ENCODE results near the gene HYAL1.

Gene HYAL1, protein sequence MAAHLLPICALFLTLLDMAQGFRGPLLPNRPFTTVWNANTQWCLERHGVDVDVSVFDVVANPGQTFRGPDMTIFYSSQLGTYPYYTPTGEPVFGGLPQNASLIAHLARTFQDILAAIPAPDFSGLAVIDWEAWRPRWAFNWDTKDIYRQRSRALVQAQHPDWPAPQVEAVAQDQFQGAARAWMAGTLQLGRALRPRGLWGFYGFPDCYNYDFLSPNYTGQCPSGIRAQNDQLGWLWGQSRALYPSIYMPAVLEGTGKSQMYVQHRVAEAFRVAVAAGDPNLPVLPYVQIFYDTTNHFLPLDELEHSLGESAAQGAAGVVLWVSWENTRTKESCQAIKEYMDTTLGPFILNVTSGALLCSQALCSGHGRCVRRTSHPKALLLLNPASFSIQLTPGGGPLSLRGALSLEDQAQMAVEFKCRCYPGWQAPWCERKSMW

DNA sequence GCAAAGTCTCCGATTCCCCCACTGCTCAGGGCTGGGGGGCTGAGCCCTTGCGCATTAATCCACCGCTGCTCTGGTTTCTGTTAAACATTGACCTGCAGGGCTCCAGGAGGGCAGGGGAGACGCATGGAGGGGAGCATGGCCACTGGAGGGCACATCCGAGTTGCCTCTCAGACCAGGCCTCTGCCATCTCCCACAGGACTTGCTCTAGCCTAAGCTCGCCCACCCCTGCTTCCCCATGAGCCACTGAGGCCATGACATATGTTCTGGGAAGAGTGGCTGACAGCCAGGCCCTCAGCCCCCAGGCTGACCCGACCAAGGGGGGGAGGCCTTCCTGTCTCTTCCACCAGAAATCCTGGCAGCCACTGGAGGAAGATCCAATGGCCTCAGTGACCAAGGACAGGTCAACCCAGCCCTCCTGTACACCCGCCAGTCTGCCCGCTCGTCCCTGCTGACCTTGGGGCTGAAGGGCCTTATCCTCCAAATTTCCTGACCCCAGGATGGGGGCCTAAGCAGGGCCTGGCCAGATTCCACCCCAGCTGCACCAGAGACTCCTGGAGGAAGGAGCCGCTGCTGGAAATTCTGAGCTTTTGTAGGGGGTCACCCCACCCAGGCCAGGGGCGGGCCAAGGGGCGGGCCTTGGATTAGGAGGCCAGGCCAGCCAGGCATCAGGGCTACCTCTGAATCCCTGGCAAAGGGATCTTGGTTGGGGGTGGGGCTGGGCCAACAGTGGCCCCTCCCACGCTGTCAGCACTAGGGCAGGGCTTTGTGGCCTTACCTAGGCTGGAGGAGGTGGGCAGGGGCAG lies at the start of gene HYAL1:
Gene HYAL1, minus strand, starts transcription at position 562 of the 803 bp plus-strand sequence. CDS start 618 bp downstream, outside the sequence.
- DNase-seq: peak in 1 of 56 donors; percentile 30

DNA sequence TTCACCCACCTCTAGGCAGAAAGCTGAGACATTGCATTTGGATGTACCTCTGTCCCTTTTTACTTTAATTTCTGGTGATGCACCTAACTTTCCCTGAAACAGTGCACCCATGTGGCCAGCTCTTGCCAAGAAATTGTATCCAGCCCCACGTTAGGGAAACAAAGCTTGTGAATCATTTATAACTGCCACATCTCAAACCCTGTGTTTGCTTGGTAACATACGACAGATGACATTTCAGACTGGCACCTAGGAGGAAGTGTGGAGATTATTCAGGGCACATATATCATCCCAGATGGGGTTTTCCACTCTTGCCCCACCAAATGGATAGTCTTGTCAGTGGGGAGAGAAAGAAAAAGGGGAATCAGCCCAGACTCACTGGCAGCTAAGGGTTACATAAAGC lies 49.4 kb upstream of the HYAL1 start:
- no peak for DNase-seq

DNA sequence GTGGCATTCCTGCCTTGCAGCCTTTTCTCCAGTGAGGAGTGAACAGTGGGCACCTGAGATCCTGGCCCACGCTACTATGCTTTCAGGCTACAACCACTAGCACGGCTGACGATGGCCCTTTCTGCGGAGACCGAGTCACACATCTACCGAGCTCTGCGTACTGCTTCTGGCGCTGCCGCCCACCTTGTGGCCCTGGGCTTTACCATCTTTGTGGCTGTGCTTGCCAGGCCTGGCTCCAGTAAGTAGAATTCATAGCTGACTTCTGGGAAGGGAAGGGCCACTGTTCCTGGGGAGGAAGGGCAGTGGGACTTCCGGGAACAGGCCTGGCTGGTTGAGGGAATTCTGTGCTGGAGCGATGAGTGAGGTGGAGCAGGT lies 47.9 kb upstream of the HYAL1 start:
- peak in 1 of 56 donors; percentile 42 for DNase-seq

DNA sequence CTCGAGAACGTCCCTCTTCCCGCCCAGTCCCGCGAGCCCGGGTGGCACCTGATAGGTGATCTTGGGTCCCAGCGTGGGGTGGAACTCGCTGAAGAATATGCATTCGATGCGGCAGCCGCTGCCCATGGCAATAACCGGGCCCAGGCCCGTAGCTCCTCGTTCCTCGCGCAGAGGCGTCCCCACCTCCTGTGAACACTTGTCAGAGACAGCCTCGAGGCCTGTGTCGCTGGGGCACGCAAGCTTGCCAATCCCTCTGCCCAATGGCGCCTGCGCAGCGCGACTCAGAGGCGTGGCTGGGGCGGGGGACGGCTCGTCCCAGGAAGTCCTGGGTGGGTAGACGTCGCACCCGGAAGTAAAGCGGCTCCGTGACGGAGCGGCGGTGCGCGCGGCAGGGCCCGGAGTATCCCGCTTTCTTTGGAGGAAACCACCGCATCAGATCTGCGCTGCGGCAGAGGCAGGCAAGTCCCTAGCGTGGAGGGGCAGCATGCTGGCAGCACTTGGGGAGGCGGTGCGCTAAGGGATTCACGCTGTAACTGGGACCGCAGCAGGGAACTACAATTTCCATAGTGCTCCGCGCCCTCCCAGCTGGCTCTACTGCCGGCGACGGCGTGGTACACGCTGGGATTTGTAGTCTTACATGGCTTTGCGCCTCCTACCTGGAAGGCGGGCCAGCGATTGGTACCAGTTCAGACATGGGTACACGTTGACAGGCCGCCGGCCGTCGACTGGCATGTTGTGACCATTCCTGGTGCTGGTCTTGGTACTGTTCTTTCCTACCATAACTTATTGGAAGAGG lies 47.4 kb upstream of the HYAL1 start, which contains the start of the genes CYB561D2 and NPRL2:
Gene CYB561D2, plus strand, starts transcription at position 336 of the 796 bp plus-strand sequence. CDS start 572 bp downstream, outside the sequence.
Gene NPRL2, minus strand, starts transcription at position 249 of the 796 bp plus-strand sequence. Its CDS starts 123 bp downstream, at position 126.
- DNase-seq: peak; percentile 81 to 99 (median 97)

GRCh38 chr3:50350213-50350526 lies 46.8 kb upstream of the HYAL1 start:
- DNase-seq: no peak

DNA sequence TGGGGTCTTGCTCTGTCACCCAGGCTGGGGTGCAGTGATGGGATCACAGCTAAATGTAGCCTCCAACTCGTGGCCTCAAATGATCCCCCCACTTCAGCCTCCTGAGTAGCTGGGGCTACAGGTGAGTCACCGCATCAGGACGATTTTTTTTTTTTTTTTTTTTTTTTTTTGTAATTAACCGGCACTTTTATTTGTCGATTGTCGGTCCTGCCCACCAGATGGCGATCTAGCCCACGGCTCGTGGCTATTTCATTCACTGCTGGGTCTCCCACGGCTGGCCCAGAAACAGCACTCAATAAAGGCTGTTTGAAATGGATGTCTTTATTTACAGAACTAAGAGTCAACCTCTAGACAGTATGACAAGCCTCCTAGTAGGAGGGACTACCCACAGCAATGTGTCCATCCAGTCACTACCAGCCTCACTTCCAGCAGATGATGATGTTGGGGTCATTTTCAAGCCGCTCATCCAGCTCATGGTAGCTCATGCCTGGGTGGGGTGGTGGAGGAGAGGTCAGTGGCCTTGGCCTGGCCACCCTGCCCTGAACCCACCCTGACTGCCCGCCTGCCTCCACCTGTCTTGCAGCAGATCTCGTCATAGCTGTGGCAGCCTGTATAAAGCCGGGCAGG lies 43.9 kb upstream of the HYAL1 start:
- peak in 41 of 56 donors; percentile 8 to 79 (median 38) for DNase-seq

DNA sequence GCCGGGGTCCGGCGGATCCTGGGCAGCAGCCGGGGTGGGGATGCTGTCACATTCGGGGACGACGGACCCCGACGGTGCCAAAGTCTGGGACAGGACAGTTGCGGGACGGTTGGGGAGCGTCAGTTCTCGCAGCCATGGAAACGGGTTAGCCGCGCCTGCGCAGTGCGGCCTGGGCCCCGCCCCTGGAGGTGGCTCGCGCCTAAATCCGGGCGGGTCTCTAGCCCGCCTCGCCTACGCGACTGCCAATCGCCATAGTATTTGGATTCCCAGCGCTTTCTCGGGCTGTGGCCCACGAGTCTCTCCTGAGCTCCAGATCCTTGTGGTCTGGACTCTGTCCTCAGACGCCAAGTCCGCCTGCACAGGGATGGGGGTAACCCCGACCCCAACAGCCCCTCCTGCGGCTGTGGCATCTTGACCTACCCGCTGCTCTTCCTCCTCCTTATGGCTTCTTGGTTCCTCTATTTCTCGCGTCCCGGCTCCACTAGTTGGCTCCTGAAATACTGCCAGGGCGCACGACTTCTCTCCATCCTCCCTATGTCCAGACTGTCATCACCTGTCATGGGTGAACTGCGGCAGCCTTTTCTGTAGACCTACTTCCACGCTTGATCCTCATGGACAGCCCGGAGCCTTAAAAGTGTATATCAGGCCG lies 42.3 kb upstream of the HYAL1 start, which contains the start of gene ZMYND10:
Gene ZMYND10, minus strand, starts transcription at position 147 of the 649 bp plus-strand sequence. CDS start 153 bp downstream, outside the sequence.
- DNase-seq: peak in 27 of 56 donors; percentile 3 to 59 (median 22)

GRCh38 chr3:50345008-50345407 lies 41.6 kb upstream of the HYAL1 start:
- no peak for DNase-seq

GRCh38 chr3:50342813-50343633 lies 39.6 kb upstream of the HYAL1 start:
- DNase-seq: no peak

DNA sequence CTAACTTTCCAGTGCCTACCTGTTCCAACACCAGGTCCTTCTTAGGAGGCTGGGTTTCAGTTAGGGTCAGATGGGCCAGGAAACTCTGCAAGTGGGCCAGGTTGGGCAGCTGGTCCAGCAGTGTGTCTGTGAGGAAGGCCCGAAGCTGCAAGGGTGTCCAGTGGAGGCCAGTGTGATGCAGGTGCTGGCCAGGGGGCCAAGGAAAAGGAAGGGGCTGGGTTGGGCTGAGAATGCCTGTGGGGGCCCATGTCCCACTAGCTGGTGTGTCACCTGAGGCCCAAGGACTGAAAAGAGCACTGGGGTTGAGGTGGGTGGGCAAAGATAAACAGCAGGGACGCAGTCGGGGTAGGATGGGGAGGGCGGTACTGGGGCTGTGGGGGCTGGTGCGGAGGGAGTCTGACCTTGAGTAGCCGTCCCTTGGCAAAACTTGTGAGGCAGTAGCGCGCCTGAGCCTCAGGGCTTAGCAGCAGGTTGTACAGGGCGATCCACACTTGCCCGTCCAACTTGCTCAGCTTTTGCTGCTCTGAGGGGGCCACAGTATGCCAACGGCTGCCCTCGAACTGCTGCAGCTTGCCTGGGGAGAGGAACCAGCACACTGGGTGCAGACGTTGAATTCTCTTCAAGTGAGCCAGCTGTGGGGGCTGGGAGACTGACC lies 38.7 kb upstream of the HYAL1 start:
- no peak for DNase-seq

DNA sequence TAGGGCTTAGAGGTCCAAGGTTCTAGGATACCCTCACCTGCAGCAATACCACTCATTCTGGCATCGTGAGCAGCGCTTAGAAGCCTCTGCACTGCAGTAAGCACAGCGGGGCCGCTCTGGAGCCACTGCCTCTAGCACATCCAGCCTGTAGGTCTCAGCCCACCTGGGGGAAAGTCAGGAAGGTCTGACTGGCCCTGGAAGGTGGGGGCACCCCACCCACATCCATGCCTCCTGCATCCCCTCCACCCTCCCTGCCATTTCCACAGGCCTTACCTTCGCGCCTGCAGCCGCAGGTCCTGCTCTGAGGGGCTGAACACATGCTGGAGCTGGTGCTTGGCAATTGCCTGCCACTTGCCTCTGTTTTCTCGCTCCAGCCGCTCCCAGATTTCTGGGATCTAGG lies 38.2 kb upstream of the HYAL1 start:
- no peak for DNase-seq

DNA sequence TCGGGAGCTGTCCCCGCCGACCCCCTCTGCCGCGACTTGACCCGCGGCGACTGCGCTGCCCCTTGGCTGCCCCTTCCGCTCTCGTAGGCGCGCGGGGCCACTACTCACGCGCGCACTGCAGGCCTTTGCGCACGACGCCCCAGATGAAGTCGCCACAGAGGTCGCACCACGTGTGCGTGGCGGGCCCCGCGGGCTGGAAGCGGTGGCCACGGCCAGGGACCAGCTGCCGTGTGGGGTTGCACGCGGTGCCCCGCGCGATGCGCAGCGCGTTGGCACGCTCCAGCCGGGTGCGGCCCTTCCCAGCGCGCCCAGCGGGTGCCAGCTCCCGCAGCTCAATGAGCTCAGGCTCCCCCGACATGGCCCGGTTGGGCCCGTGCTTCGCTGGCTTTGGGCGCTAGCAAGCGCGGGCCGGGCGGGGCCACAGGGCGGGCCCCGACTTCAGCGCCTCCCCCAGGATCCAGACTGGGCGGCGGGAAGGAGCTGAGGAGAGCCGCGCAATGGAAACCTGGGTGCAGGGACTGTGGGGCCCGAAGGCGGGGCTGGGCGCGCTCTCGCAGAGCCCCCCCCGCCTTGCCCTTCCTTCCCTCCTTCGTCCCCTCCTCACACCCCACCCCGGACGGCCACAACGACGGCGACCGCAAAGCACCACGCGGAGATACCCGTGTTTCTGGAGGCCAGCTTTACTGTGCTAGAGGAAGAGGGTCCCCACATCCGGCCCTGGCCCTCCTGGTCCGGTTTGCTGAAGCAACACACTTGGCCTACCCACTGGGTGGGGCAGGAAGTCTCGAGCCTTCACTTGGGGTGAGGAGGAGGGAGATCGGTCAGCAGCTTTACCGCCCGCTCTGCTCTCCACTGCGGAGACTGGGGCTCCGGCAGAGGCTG lies 37.3 kb upstream of the HYAL1 start, which contains the start of gene RASSF1:
Gene RASSF1, minus strand, starts transcription at position 389 of the 882 bp plus-strand sequence. Its CDS starts 31 bp downstream, at position 358.
- peak in 4 of 56 donors; percentile 21 to 33 (median 26) for DNase-seq

DNA sequence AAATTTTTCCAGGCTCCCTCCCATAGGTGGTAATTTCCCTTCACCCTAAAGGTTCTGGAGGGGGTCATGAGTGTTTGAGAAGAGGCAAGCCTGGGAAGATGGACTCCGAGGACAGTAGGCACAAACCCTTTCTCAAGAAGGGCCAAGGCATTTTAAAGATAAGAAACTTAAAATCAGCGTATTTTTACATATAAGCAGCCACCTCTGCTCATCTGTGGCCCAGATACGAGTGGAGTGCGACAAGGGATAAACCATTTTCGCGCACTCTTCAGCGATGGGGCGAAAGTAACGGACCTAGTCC lies 36.7 kb upstream of the HYAL1 start:
- no peak for DNase-seq

- DNase-seq: no peak
Measured at GRCh38 chr3:50339485-50340146, 36.2 kb upstream of the HYAL1 start.

DNA sequence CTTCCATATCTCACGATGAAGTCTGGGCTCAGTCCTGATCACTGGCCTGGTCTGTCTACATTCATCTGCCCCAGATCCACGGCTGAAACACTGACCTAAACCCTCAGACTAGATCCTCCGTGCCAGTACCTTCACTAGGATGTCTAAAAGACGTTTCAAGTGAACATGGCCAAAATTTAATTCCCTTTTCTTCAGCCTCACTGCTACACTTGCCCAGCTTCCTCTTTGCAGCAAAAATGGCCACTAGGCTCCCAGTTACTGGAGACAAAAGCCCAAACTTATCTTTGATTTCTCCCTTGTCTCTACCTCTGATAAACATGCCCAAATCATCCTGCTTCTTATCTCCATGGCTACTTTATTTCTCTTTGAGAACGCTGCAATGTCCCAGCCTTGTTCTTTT lies 35.6 kb upstream of the HYAL1 start:
- DNase-seq: no peak

- DNase-seq: peak; percentile 30 to 99 (median 96)
Measured at GRCh38 chr3:50337175-50337861, 33.9 kb upstream of the HYAL1 start.

Measured in amygdala (tissue), 56 donors.